AG04449 (cell line): ENCODE data around the gene COL15A1.

ENCODE experiments used
- CTCF ChIA-PET: fragments of 350-600 bp; formaldehyde crosslinking; extraction: SDS; loops from one replicate; lab custom pipeline; 2021; ENCODE audit warnings: antibody characterized with exemption; lab: Yijun Ruan, JAX
- POLR2A ChIA-PET: fragments of 400-600, 350-600 bp; formaldehyde crosslinking; extraction: SDS; loops from one replicate; lab custom pipeline; 2020; ENCODE audit warnings: antibody characterized with exemption, inconsistent platforms; lab: Yijun Ruan, JAX
- DNase-seq: peaks from one replicate; pipeline ENCODE4 v3.0.0-alpha.2; 2010; ENCODE audit warnings: low read depth, low spot score
- H3K4me3 ChIP-seq: 2 replicates; pipeline ENCODE4 v1.5.1; 2011; ENCODE audit warnings: low read depth, mild to moderate bottlenecking, control low read depth, low read length
- TF ChIP-seq, protein P1 (sequence below): IDR thresholded peaks from one replicate; pipeline ENCODE4 v1.5.1; 2011; ENCODE audit warnings: mild to moderate bottlenecking, moderate library complexity, low read length, control low read depth, inconsistent platforms; ENCODE audit not compliant: insufficient read depth; ENCODE audit errors: missing control alignments

COL15A1 gene

DNA sequence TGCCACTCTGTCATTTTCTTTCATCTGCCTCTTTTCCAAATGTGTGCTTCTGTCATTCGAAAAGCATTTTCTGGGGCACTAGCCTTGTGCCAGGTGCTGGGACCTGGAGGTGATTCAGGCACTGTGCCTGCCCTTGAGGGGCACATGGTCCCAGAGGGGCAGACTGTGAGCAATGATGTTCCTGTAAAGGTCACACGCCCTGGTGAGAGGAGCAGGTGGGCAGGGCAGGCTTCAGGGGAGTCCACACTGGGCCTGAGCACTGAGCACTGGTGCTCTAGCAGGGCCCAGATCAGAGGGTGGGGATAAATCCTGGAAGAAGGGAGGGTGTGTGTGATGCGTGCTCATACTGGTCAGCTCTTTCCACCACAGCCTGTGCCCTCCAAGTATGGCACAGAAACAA lies 77.8 kb downstream of the COL15A1 start:
- CTCF ChIA-PET = interaction anchor here (1.0 to 18.3 kb wide), 3 partner anchors 18 to 92 kb away, joined by 3 to 200 read pairs (median 5); no protein-coding TSS in a partner anchor
- DNase-seq = no peak
- TF ChIP-seq, protein P1, sequence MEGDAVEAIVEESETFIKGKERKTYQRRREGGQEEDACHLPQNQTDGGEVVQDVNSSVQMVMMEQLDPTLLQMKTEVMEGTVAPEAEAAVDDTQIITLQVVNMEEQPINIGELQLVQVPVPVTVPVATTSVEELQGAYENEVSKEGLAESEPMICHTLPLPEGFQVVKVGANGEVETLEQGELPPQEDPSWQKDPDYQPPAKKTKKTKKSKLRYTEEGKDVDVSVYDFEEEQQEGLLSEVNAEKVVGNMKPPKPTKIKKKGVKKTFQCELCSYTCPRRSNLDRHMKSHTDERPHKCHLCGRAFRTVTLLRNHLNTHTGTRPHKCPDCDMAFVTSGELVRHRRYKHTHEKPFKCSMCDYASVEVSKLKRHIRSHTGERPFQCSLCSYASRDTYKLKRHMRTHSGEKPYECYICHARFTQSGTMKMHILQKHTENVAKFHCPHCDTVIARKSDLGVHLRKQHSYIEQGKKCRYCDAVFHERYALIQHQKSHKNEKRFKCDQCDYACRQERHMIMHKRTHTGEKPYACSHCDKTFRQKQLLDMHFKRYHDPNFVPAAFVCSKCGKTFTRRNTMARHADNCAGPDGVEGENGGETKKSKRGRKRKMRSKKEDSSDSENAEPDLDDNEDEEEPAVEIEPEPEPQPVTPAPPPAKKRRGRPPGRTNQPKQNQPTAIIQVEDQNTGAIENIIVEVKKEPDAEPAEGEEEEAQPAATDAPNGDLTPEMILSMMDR = no peak
- POLR2A ChIA-PET = interaction anchor here (1.0 kb wide), 1 partner anchor 83 kb away, joined by 3 read pairs; the partner anchor contains the start of gene TGFBR1
- no peak overlapping the region for H3K4me3 ChIP-seq

DNA sequence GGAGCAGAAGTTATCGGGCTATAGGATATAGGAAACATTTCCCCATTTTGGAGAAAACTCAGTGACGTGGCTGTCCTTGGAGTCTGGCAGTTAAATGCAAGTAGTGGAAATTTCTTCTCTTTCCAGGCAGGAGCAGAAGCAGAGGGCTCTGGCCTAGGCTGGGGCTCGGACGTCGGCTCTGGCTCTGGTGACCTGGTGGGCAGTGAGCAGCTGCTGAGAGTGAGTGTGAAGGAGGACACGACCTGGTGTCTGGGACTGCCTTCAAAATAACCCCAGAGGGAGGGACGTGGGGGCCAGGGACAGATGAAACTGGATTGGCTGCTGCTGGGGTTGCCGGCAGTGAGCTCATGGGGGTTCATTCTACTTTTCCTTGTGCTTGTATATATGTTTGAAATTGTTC lies 79.5 kb downstream of the COL15A1 start:
- TF ChIP-seq, protein P1 = no peak
- no peak for DNase-seq
- ChIA-PET POLR2A (interaction anchor here (0.8 kb wide), 1 partner anchor 81 kb away, joined by 4 read pairs; the partner anchor contains the start of gene TGFBR1), CTCF (interaction anchor here (0.8 to 18.3 kb wide), 3 partner anchors 24 to 117 kb away, joined by 3 to 200 read pairs (median 6); no protein-coding TSS in a partner anchor)
- no peak overlapping the region for H3K4me3 ChIP-seq

DNA sequence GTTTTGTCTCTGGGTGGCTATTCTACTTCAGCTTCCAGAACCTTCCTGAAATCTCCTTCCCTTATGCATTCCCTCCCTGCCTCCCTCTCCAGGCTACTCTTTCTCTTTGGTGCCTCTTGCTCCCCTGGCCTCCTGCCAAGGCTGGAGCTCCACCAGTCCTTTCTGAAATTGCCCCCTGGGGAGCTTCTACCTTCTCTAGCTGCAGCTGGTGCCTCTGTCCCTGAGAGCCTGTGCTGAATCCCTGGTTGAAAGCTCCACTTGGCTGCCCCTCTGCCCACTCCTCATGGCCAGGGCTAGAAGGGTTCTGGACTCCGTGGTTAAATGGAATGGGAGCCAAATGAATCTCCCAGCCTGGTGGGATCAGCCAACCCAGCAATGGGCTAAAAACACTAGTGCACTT lies 80.1 kb downstream of the COL15A1 start:
- ChIA-PET POLR2A (interaction anchor here (0.6 to 0.8 kb wide), 2 partner anchors 80 to 230 kb away, joined by 3 to 4 read pairs; partner anchors contain the start of gene TGFBR1), CTCF (interaction anchor here (0.8 to 18.3 kb wide), 3 partner anchors 25 to 117 kb away, joined by 3 to 200 read pairs (median 6); no protein-coding TSS in a partner anchor)
- DNase-seq = no peak
- no peak overlapping the region for H3K4me3 ChIP-seq
- TF ChIP-seq, protein P1 = no peak

DNA sequence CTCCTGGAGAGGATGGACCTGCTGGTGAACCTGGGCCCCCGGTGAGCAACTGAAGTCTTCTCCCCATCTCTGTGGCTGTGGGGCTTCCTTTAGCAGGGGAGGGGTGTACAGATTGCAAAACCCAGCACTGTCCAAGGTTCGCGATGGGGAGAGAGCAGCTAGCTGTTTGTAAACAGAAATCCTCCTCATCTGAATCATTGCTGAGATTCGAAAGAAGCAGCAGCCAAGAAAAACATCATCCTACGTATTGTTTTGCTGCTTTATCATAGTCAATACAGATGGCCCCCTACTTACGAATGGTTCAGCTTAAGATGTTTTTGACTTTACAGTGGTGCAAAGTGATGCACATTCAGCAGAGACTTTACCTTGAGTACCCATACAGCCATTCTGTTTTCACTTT lies 81.3 kb downstream of the COL15A1 start:
- no peak overlapping the region for H3K4me3 ChIP-seq
- POLR2A ChIA-PET = no interaction called here
- TF ChIP-seq, protein P1 = no peak
- CTCF ChIA-PET = interaction anchor here (1.9 to 18.3 kb wide), 2 partner anchors 26 to 116 kb away, joined by 6 to 200 read pairs; no protein-coding TSS in a partner anchor
- DNase-seq = no peak

DNA sequence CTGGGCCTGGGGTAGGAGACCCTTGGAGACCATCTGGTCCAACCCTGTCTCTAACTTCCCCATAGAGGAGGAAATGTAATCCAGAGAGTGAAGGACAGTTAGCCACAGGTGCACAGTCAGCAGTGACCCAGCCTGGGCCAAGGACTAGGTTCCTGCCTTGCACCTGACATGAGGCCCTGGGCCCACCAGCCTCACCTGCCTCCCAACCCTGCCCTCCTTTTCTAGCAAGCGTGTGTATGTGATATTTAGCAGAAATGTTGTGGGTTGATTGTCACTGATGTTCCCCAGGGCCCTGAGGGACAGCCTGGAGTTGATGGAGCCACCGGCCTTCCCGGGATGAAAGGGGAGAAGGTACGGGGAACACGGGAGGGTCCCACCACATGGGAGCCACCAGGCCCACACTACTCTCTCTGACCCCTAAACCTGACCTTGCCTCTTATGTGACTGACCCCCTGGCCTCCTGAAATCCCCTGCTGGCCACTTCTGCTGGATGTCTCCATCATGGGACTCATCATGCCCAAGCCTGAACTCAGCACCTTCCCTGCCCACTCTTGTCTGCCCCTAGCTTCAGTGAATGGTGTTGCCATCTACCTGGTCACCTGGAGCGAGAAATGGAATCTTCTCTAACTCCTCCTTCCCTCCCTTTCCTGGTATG lies 82.0 kb downstream of the COL15A1 start:
- TF ChIP-seq, protein P1 = no peak
- no peak overlapping the region for H3K4me3 ChIP-seq
- POLR2A ChIA-PET = no interaction called here
- no peak for DNase-seq
- CTCF ChIA-PET = interaction anchor here (18.3 kb wide), 1 partner anchor 27 kb away, joined by 200 read pairs; no protein-coding TSS in a partner anchor
